Ureter (tissue), 1 donor: Measurements from ENCODE around the gene MLF2. TPM values are rescaled to one million over a fixed set of nuclear protein-coding genes. Genes with fewer than 3 reads are reported as not detected.
A peak's percentile ranks its signal among the peaks of the same experiment; 100 is the strongest.
"Not testable (repeated sequence)": the region's sequence is repeated elsewhere in the genome, so short reads cannot be mapped to it uniquely, and the experiment has no call there.

ENCODE experiments used
- DNase-seq: peaks from one replicate; pipeline ENCODE4 v3.0.0-alpha.2; 2020; ENCODE audit warnings: low spot score
- total RNA-seq: library from RNA; stranded (reverse); gene quantifications from one replicate; pipeline ENCODE4 v1.2.4, GENCODE V29; 2023
- donor health status: DM: yes; HTN: yes; CAD: no.

Gene MLF2
- total RNA-seq, 1 donor from 2014 or later, result 139 TPM

DNA sequence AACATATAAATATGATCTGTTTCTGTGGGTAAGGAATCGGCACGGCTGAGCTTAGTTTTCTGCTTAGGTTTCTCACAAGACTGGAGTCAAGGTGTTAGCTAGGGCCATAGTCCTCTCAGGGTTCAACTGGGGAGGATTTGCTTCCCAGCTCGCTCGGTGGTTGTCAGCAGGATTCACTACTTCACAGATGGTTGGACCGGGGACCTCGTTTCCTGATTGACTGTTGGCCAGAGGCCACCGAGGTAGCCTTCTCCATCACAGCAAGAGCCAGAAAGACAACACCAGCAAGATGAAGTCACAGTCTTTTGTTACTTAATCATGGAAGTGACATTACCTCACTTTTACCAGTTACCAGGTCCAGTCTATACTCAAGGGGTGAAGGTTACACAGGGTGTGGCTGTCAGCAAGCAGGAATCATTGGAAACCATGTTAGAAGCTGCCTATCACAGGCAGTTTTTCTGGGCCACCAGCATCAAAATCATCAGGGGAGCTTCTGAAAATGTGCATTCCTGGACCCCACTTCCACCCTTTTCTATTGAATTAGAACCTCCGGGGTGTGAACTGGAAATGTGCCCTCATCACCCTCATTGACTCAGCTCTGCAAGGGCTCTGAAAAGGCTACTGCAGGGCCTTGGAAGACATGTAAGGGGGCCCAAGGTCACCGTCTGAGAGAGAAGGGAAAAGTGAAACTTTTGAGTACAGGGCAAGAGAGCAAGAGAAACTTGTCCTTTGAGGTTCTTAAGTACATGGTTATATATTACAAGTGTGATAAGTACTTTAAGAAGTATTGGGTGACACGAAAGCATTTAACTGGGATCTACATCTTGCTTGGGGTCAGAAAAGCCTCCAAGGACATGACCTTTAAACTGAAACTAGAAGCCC, 18.2 kb downstream of the MLF2 start:
- no peak for DNase-seq

DNA sequence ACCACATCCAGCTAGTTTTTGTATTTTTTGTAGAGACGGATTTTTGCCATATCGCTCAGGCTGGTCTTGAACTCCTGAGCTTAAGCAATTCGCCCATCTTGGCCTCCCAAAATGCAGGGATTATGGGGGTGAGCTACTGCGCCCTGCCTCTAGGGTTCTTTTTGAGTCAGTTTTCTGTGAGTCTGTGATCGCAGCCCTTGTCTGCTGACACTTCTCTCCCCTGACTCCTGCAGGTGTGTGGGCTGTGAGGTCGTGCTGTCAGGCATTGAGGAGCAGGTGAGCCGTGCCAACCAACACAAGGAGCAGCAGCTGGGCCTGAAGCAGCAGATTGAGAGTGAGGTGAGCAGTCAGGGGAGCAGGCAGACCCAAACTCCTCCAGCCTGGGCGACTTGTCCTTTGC, 22.8 kb downstream of the MLF2 start:
- DNase-seq, result no peak

DNA sequence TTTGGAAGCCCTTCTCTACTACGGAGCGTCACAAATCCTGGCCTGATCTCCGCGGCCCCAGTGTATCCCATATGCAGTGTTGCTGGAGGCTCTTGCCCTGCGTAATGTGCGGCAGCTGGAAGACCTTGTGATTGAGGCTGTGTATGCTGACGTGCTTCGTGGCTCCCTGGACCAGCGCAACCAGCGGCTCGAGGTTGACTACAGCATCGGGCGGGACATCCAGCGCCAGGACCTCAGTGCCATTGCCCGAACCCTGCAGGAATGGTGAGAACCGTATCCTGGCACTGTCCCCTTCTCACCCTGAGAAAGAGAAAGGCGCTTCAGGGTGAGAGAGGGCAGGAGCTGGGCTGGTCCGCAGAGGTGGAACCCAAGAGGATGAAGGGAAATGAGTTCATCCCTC, 23.8 kb downstream of the MLF2 start:
- no peak for DNase-seq

DNA sequence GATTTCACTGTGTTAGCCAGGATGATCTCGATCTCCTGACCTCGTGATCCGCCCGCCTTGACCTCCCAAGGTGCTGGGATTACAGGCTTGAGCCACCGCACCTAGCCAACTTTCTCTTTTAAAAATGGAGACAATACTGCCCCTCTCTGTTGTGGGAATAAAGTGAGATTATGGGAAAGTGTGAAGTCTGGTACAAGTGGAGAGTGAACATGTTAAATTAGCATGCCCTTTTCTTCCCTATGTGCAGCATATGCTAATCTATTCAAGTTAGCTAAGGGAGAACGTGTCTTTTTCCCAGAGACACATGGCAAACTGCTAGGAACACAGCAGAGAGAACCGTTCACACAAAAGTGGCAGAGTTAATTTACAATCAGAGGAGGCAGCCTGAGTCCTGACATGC, 27.6 kb downstream of the MLF2 start:
- DNase-seq, result no peak

DNA sequence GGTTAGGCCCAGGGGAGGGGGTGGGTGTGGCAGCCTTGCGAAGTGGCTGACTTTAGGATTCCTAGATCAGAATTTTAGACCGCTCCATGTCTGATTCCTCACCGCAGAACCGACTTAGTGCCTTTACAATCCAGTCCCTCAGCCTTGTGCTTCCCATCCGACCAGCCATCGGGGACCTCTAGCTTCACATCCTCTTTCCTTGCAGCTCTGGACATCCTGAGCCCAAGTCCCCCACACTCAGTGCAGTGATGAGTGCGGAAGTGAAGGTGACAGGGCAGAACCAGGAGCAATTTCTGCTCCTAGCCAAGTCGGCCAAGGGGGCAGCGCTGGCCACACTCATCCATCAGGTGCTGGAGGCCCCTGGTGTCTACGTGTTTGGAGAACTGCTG, 28.5 kb downstream of the MLF2 start:
- DNase-seq, result no peak

DNA sequence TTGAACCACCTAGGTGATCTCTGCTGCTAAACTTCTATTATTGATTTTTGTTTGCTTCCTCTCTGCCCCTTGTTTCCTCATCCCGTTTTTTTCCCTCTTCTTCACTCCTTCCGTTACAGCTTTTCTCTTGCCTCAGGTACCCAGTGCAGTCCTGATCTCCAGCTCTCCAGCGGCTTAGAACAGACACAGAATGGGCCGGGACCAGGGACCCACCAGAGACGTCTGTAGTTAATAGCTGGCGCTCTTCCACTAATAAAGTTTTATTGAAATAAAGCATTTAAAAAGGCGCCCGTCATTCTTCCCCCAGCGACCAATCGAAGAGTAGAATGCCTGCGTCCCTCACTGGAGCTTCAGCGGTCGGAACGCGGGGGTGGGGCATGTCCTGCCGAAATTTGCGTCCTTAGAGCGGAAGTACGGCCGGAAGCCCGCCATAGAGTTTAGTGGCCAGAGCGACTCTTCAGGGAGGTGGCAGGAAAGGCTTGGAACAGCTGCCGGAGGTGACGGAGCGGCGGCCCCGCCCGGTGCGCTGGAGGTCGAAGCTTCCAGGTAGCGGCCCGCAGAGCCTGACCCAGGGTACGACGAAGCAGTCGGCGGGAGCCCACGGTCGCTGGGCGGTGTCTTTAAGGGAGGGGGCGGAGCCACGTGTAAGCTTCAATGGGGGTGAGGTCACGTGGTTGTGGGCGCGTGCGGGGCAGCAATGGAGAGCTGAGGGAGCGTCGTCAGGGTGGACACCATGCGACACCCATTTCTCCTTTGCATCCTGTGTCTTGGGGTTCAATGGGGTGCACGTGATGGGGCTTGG, 29.1 kb downstream of the MLF2 start, which contains the start of gene COPS7A:
TSS of gene COPS7A (plus strand) at position 440 of the 802 bp plus-strand sequence. CDS start 611 bp downstream, outside the sequence.
- DNase-seq, result peak; percentile 97

DNA sequence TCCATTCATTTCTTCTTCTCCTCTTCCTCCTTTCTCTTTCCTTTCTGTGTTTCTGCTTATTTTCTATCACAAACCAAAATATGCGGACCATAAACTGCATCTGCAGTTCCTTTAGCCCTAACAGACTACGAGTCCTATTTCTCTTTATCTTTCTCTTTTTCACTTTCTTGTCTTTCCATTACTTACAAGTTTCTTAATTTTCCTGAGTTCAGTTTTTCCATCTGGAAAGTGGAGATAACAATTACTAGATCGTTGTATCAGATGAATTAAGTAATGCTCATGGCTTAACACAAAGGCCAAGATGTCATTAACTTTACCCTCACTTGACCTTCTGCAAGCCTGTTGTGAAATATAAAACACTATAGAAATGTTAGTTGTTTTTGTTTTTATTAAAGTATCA, 30.1 kb downstream of the MLF2 start:
- DNase-seq, result no peak

DNA sequence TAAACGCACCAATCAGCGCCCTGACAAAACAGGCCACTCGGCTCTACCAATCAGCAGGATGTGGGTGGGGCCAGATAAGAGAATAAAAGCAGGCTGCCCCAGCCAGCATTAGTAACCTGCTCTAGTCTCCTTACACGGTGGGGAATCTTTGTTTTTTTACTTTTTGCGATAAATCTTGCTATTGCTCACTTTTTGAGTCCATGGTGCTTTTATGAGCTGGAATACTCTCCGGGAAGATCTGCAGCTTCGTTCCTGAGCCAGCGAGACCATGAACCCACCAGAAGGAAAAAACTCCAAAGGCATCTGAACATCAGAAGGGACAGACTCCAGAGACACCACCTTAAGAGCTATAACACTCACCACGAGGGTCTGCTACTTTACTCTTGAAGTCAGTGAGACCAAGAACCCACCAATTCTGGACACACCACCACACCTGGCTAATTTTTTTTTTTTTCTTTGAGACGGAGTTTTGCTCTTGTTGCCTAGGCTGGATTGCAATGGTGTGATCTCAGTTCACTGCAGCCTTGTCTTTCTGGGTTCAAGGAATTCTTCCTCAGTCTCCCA, 36.0 kb downstream of the MLF2 start:
- no peak for DNase-seq

DNA sequence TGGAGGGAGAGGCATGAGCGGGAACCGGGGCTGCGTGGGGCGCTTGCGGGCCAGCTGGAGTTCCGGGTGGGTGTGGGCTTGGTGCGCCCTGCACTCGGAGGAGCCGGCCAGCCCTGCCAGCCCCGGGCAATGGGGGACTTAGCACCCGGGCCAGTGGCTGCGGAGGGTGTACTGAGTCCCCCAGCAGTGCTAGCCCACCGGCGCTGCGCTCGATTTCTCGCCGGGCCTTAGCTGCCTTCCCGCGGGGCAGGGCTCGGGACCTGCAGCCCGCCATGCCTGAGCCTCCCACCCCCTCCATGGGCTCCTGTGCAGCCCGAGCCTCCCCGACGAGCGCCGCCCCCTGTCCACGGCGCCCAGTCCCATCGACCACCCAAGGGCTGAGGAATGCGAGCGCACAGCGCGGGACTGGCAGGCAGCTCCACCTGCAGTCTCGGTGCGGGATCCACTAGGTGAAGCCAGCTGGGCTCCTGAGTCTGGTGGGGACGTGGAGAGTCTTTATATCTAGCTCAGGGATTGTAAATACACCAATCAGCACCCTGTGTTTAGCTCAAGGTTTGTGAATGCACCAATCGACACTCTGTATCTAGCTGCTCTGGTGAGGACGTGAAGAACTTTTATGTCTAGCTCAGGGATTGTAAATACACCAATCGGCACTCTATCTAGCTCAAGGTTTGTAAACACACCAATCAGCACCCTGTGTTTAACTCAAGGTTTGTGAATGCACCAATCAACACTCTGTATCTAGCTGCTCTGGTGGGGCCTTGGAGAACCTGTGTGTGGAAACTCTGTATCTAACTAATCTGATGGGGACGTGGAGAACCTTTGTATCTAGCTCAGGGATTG, 36.7 kb downstream of the MLF2 start:
- DNase-seq, result not testable (repeated sequence)

DNA sequence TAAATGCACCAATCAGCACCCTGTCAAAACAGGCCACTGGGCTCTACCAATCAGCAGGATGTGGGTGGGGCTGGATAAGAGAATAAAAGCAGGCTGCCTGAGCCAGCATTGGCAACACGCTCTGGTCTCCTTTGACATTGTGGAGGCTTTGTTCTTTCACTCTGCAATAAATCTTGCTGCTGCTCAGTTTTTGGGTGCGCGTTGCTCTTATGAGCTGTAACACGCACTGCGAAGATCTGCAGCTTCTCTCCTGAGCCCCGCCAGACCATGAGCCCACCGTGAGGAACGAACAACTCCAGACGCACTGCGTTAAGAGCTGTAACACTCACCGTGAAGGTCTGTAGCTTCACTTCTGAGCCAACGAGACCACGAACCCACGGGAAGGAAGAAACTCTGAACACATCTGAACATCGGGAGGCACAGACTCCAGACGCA, 44.0 kb downstream of the MLF2 start:
- DNase-seq, result no peak

DNA sequence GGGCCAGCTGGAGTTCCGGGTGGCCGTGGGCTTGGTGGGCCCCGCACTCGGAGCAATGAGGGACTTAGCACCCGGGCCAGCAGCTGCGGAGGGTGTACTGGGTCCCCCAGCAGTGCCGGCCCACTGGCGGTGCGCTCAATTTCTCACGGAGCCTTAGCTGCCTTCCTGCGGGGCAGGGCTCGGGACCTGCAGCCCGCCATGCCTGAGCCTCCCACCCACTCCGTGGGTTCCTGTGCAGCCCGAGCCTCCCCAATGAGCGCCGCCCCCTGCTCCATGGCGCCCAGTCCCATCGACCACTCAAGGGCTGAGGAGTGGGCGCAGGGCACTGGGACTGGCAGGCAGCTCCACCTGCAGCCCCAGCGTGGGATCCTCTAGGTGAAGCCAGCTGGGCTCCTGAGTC, 44.6 kb downstream of the MLF2 start:
- DNase-seq, result not testable (repeated sequence)

DNA sequence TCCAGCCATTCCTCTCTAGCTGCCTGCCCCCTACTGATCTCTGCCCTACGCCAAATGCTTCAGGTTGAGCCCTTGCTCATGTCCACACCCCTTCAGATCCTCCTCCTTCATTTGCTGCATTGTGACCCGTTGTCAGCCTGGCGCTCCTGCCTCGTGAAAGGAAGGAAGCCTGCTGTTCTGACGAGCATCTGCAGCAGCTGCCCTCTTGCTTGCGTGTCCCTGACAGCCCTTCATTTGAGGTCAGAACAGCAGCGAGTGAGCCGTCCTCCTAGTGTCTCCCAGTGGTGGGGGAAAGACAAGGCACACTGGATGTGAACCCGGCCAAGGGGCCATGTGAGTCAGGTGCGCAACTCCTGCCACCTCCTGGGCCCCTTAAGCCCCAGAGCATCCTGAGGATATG, 49.3 kb downstream of the MLF2 start:
- DNase-seq, result no peak

DNA sequence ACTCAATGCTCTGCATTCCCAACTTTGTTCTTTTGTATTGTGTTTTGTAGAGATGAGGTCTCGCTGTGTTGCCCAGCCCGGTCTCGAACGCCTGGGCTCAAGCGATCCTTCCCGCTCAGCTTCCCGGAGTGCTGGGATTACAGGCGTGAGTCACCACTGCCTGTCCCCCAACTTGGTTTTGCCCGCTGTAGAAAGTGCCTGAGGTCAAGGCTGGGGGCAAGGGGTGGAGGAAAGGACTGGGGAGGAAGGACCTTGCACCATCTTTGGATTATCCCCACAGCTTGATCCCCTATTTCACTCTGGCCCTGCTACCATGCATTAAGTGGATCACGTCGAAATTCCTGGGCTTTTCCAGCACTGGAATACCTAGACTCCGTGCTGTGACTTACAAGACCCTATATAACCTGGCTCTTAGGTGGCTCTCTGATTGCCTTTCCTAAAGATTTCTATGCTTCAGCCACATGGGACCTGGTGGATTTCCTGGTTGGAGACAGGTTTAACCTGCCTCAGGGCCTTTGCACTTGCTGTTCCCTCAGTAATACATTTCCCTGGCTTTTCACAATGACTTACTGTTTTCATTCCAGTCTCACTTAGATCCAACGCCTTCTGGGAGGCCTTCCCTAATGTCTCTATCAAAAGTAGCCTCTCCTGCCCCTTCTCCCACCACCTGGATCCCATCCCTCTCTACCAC, 51.7 kb downstream of the MLF2 start:
- DNase-seq, result no peak

DNA sequence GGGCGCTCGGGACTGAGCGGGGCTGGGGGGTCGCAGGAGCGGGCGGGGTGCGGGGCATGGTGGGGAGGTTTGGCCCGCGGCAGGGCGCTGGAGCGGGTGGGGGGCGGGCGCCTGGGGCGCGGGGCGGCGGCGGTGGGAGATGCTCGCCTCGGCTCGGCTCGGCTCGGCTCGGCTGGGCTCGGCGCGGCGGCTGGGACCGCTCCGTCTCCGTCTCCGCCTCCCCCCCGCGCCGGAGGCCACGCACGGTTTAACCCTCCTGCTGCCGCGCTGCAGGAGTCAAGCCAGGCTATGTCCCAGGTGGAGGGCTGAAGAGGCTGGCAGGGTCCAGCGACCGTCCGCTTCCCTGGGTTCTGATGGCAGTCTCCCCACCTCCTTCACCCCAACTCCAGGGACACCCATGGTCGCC, 52.3 kb downstream of the MLF2 start, which contains the start of gene PIANP:
TSS of gene PIANP (minus strand) at position 170 of the 406 bp plus-strand sequence. CDS start 2,754 bp downstream, outside the sequence.
- DNase-seq, result no peak

DNA sequence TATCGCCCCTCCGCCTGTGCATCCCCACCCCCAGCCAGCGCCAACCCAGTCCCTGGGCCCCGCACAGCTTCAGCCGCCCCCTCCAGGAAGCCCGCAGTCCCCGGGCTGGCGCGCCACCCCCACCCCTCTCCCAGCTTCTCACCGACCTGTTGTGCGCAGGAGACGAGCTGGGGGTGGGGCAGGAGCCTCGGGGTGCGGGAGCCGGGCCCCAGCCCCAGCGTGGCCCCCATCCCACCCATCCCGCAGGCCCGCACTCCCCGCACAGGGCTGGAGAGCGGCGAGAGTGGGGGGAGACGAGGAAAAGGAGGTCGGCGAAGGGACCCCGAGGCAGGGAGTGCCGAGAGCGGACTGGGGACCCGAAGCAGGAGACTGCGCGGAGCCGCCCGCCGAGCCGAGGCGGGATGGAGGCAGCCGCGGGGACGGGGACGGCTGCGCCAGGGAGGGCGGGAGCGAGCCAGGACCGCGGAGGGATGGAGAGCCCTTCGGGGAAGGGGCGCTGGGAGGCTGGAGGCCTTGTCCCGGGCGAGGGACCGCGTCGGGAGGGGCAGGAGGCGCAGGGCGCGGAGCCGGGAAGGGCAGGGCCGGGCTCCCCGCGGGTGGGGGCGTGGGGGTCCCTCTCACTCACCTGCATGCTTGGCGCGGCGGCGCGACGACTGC, 52.8 kb downstream of the MLF2 start:
- DNase-seq, result no peak

DNA sequence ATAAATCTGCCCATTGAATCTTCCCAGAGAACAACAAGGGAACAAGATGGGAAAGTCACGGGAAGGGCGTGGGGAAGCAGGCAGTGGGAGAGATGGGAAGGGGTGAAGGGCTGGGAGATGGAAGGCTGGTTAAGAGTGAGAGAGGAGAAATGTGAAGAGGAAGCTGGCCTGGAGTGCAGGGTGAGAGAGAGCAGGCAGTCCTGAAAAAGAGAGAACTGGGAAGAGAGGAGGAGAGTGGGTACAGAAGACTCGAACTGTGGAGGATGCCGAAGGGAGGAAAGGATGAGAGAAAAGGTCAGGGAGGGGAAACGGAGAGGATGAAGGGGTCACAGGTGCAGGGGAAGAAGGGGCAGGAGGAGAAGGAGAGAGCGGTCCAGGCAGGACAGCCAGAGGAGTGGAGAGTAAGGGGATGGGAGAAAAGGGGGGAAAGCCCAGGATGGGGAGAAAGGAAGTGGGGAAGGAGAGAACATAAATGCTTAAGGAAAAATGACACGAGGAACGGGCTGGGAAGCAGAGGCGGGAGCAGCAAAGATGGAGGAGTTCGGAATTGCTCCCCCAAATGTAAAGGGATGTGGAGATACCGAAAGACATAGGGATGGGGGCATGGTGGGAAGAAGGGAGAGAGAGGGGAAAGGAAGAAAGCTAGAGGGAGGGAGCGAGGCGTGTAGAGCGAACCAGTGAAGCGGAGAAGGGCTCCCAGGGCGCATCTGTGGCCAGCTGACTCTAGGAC, 53.5 kb downstream of the MLF2 start:
- no peak for DNase-seq

DNA sequence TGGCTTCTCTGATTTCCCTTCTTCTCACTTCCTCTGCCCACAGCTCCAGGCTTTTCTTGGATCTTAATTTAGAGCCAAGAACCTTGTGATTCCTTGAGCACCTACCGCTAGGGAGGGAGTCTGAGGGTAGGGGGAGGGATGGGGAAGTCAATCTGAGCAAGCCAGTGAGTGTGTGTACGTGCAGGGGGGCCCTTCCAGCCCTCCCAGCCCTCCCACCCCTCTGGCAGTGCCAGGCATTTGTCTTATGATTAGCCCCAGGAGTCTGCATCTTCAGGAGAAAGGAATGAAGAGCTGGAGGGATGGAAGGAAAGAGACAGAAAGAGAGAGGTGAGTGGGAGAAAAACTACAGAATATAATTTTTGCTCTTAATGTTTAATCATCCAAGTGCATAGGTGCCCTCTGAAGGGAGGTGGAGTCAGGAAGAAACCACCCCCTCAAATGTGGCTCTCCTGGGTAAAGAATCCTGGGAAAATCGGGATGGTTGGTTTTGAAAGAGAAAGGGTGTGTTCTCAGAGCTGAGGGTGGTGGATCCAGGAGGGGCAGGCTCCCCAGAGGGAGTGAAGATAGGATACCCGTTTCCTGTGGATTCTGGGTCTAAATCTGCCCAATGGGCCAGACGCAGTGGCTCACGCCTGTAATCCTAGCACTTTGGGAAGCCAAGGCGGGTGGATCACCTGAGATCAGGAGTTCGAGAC, 54.4 kb downstream of the MLF2 start:
- DNase-seq, result no peak
